ENCODE measurements around the gene PDS5B.
"Not testable (repeated sequence)": the region's sequence is repeated elsewhere in the genome, so short reads cannot be mapped to it uniquely, and the experiment has no call there.

The PDS5B gene

GRCh38 chr13:32586080-32586900 lies at the start of gene PDS5B:
PDS5B (plus strand) TSS chr13:32586452; CDS start chr13:32648773, 62,321 bp downstream.
- peak; percentile 90 to 96 (median 92) for DNase-seq

- peak in 2 of 4 experiments; percentile 3 to 24 for DNase-seq
These were observed 48.6 kb upstream of the PDS5B start for GRCh38 chr13:32537580-32538142.

- DNase-seq = peak in 3 of 4 experiments; percentile 9 to 67 (median 21)
These were observed 48.1 kb upstream of the PDS5B start for GRCh38 chr13:32538143-32538620.

- peak; percentile 64 to 81 (median 73) for DNase-seq
These were observed 47.5 kb upstream of the PDS5B start, which contains the start of gene N4BP2L2 for GRCh38 chr13:32538621-32539246. N4BP2L2 (minus strand) TSS chr13:32538795; CDS start chr13:32537027, 1,768 bp downstream.

GRCh38 chr13:32542221-32542620 lies 44.0 kb upstream of the PDS5B start:
- no peak for DNase-seq

- no peak for DNase-seq
These were observed 41.2 kb upstream of the PDS5B start for GRCh38 chr13:32545083-32545482.

- no peak for DNase-seq
These were observed 37.4 kb upstream of the PDS5B start for GRCh38 chr13:32548837-32549236.

GRCh38 chr13:32549788-32550187 lies 36.5 kb upstream of the PDS5B start:
- no peak for DNase-seq

- DNase-seq = no peak
These were observed 32.5 kb upstream of the PDS5B start for GRCh38 chr13:32553720-32554119.

- no peak for DNase-seq
These were observed 30.6 kb upstream of the PDS5B start for GRCh38 chr13:32555613-32556012.

- not testable (repeated sequence) for DNase-seq
These were observed 25.4 kb upstream of the PDS5B start for GRCh38 chr13:32560842-32561241.

- DNase-seq = not testable (repeated sequence)
These were observed 10.6 kb upstream of the PDS5B start for GRCh38 chr13:32575687-32576086.

- no peak for DNase-seq
These were observed 9.2 kb upstream of the PDS5B start for GRCh38 chr13:32577032-32577431.

GRCh38 chr13:32581177-32581786 lies 5.0 kb upstream of the PDS5B start:
- no peak for DNase-seq

GRCh38 chr13:32582281-32582680 lies 4.0 kb upstream of the PDS5B start:
- DNase-seq = no peak

- no peak for DNase-seq
These were observed 3.3 kb upstream of the PDS5B start for GRCh38 chr13:32582991-32583390.

GRCh38 chr13:32585550-32586079 lies 637 bp upstream of the PDS5B start:
- DNase-seq = peak in 1 of 4 experiments; percentile 13

- DNase-seq = peak; percentile 2 to 45 (median 24)
These were observed 959 bp downstream of the PDS5B start for GRCh38 chr13:32587011-32587810.

GRCh38 chr13:32587811-32588170 lies 1.5 kb downstream of the PDS5B start:
- DNase-seq = no peak

- DNase-seq = no peak
These were observed 2.5 kb downstream of the PDS5B start for GRCh38 chr13:32588736-32589135.

- no peak for DNase-seq
These were observed 3.2 kb downstream of the PDS5B start for GRCh38 chr13:32589471-32589870.

- DNase-seq = no peak
These were observed 4.0 kb downstream of the PDS5B start for GRCh38 chr13:32590266-32590665.

Measured in activated naive CD4-positive, alpha-beta T cell (primary cell).